Measurements from ENCODE around the gene MAP4K3.
"Not testable (repeated sequence)": the region's sequence is repeated elsewhere in the genome, so short reads cannot be mapped to it uniquely, and the experiment has no call there.

MAP4K3 gene

DNA sequence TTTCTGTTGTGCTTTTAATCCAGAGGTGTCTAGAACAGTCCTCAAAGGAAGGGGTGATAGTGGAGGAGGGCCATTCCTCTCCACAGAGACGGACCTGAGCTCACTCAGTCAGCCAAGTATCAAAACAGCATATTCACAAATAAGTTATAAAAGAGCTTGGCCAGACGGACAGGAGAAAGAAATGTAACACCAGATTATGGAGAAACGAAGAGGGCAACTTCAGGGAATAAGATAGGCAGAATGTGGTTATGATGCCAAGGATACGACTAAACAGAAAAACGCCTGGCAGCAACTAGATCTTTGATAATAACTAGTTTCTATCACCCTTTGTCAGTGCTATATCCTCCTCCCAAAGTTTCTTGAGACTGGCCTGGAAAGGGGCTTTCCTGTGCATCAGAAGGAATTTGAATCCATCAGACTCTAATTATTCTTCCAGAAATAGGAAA, 42.5 kb downstream of the MAP4K3 start:
- H3K4me3 ChIP-seq (ENCODE audit: low read depth, low read length) = no peak overlapping the region
- TF ChIP-seq, protein P1, sequence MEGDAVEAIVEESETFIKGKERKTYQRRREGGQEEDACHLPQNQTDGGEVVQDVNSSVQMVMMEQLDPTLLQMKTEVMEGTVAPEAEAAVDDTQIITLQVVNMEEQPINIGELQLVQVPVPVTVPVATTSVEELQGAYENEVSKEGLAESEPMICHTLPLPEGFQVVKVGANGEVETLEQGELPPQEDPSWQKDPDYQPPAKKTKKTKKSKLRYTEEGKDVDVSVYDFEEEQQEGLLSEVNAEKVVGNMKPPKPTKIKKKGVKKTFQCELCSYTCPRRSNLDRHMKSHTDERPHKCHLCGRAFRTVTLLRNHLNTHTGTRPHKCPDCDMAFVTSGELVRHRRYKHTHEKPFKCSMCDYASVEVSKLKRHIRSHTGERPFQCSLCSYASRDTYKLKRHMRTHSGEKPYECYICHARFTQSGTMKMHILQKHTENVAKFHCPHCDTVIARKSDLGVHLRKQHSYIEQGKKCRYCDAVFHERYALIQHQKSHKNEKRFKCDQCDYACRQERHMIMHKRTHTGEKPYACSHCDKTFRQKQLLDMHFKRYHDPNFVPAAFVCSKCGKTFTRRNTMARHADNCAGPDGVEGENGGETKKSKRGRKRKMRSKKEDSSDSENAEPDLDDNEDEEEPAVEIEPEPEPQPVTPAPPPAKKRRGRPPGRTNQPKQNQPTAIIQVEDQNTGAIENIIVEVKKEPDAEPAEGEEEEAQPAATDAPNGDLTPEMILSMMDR (IDR thresholded peaks at IDR 0.05; ENCODE audit: low read depth, low read length) = no peak

DNA sequence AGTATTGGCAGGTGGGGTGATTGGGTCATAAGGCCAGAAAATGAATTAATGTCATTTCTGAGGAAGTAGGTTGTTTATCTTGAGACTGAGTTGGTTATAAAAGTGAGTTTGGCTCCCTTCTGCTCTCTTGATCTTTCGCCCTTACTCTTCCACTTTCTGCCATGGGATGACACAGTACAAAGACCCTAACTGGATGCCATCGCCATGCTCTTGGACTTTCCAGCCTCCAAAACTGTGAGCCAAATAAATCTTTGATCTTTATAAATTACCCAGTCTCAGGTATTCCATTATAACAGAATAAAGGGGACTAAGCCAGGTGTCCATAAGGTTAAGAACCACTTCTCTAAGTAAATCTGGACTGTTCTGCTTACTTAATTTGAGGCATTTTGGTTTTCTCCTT, 44.4 kb downstream of the MAP4K3 start:
- no peak overlapping the region for H3K4me3 ChIP-seq (ENCODE audit: low read depth, low read length)
- TF ChIP-seq, protein P1 (IDR thresholded peaks at IDR 0.05; ENCODE audit: low read depth, low read length) = no peak

DNA sequence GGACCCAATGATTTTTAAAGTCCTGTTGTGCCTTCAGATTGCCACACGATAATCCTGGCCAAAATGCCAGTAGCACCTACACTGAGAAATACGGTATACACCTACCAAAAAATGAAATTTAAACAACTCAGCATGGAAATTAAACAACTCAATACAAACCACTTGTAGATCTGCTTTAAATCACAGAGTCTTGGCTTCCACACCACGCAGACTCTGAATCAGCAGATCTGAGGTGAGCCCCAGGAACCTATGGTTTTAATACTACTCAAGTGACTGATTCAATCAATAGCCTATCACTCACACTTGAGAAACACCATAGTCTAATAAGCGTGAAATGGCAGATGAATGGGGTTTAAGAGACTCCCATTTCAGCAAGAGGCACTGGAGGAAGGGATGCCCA, 46.9 kb downstream of the MAP4K3 start:
- TF ChIP-seq, protein P1 (IDR thresholded peaks at IDR 0.05; ENCODE audit: low read depth, low read length) = no peak
- H3K4me3 ChIP-seq (ENCODE audit: low read depth, low read length) = no peak overlapping the region

DNA sequence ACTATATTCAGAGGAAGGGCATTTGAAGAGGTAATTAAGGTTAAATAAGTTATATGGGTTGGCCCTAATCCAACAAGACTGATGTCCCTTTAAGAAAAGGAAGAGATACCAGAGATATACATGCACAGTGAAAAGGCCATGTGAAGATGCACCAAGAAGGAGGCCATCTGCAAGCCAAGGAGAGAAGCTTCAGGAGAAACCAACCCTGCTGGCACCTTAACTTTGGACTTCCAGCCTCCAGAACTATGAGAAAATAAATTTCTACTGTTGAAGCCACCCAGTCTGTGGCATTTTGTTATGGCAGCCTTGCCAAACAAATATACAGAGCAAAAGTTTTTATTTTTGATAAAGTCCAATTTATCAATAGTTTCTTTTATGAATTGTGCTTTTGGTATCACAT, 51.0 kb downstream of the MAP4K3 start:
- no peak overlapping the region for H3K4me3 ChIP-seq (ENCODE audit: low read depth, low read length)
- TF ChIP-seq, protein P1 (IDR thresholded peaks at IDR 0.05; ENCODE audit: low read depth, low read length) = no peak

DNA sequence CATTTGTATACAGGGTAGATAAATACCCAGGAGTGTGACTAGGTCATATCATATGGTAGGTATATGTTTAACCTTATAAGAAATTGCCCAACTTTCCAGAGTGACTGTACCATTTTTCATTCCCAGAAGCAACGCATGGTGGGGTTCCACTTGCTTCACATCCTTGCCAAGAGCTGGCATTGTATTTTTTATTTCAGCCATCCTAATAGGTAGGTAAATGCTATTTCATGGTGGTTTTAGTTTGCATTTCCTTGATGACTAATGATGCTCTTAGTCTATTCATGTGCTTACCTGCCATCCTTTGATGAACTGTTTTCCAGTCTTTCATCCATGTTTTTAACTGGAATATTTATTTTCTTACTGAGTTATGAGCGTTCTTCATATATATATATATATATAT, 51.9 kb downstream of the MAP4K3 start:
- TF ChIP-seq, protein P1 (IDR thresholded peaks at IDR 0.05; ENCODE audit: low read depth, low read length) = no peak
- H3K4me3 ChIP-seq (ENCODE audit: low read depth, low read length) = no peak overlapping the region

DNA sequence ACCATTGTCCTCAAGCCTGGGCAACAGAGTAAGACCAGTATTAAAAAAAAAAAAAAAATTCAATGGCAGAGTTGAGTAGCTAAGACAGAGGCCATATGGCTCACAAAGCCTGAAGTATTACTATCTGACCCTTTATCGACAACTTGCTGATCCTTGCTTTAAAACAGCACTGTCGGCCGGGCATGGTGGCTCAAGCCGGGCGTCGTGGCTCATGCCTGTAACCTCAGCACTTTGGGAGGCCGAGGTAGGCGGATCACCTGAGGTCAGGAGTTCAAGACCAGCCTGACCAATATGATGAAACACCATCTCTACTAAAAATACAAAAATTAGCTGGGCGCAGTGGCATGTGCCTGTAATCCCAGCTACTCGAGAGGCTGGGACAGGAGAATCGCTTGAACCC, 53.0 kb downstream of the MAP4K3 start:
- not testable (repeated sequence) for H3K4me3 ChIP-seq (ENCODE audit: low read depth, low read length)

DNA sequence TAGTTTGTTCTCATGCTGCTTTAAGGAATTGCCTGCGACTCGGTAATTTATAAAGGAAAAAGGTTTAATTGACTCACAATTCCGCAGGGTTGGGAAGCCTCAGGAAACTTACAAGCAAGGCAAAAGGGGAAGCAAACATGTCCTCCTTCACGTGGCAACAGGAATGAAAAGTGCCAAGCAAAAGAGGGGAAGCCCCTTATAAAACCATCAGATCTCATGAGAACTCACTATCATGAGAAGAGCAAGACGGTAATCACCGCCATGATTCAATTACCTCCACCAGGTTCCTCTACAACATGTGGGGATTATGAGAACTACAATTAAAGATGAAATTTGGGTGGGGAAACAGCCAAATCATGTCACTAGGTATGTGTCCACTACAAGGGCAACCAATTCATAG, 53.9 kb downstream of the MAP4K3 start:
- TF ChIP-seq, protein P1 (IDR thresholded peaks at IDR 0.05; ENCODE audit: low read depth, low read length) = no peak
- no peak overlapping the region for H3K4me3 ChIP-seq (ENCODE audit: low read depth, low read length)

DNA sequence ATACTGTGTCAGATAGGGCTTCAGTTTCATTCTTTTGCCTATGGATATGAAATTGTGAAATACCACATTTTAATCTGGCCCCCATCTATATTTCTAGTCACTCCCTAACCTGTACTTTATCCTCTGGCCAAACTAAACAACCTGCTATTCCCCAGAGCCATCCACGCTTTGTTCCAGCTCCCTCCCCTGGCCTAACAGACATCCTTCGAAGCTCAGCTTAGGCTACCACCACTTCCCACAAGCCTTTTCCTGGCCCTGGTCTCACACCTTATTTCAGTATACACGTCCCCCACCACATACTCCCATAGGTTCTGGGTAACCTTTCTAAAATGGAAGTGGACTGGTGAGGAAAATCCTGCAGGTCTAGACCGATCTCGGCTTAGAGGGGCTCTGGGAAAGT, 55.4 kb downstream of the MAP4K3 start:
- TF ChIP-seq, protein P1 (IDR thresholded peaks at IDR 0.05; ENCODE audit: low read depth, low read length) = no peak
- H3K4me3 ChIP-seq (ENCODE audit: low read depth, low read length) = no peak overlapping the region
